ENCODE measurements around the gene KPNA6.

KPNA6 gene

GRCh38 chr1:32125313-32125712, 17.5 kb downstream of the KPNA6 start:
- TF ChIP-seq EZH2 (optimal IDR thresholded peaks at IDR 0.05; ENCODE audit: low read depth, low read length) (no peak), CTCF (IDR thresholded peaks at IDR 0.05; ENCODE audit: low read length) (no peak), EZH2phosphoT487 (IDR thresholded peaks at IDR 0.05; ENCODE audit: low read length) (no peak)
- Histone ChIP-seq H3K9me2 (replicated peaks; ENCODE audit: insufficient read depth, low read length) (no peaks in the 10 kb centered on the region), H2AFZ (ENCODE audit: low read length) (no peak overlapping the region), H3F3A (ENCODE audit: insufficient read depth, low read length) (no peaks in the 10 kb centered on the region), H3K9me3 (replicated peaks; ENCODE audit: insufficient read depth, low read length) (no peaks in the 10 kb centered on the region), H3K9ac (ENCODE audit: low read length) (no peak overlapping the region), H3K4me2 (ENCODE audit: low read depth, low read length) (no peak overlapping the region), H3K4me3 (ENCODE audit: low read length) (no peak overlapping the region), H3K36me3 (replicated peaks; ENCODE audit: insufficient read depth, low read length) (0 out of 2 replicates have a peak, but pooled peaks cover 2% of the 10 kb centered on the region), H4K20me1 (ENCODE audit: insufficient read depth, low read length) (peaks cover 8% of the 10 kb centered on the region), H3K79me2 (ENCODE audit: low read length) (peaks cover 94% of the 10 kb centered on the region), H3K4me1 (ENCODE audit: low read length) (no peaks in the 10 kb centered on the region), H3K27ac (ENCODE audit: low read length) (no peak overlapping the region), H3K27me3 (replicated peaks; ENCODE audit: insufficient read depth, low read length) (no peaks in the 10 kb centered on the region)
- DNase-seq = no peak

- Histone ChIP-seq H4K20me1 (ENCODE audit: insufficient read depth, low read length) (peaks cover 8% of the 10 kb centered on the region), H3K36me3 (replicated peaks; ENCODE audit: insufficient read depth, low read length) (0 out of 2 replicates have a peak, but pooled peaks cover 2% of the 10 kb centered on the region), H3K9me2 (replicated peaks; ENCODE audit: insufficient read depth, low read length) (no peaks in the 10 kb centered on the region), H3K9me3 (replicated peaks; ENCODE audit: insufficient read depth, low read length) (no peaks in the 10 kb centered on the region), H3K4me2 (ENCODE audit: low read depth, low read length) (no peak overlapping the region), H2AFZ (ENCODE audit: low read length) (no peak overlapping the region), H3K4me1 (ENCODE audit: low read length) (no peaks in the 10 kb centered on the region), H3K27ac (ENCODE audit: low read length) (no peak overlapping the region), H3F3A (ENCODE audit: insufficient read depth, low read length) (no peaks in the 10 kb centered on the region), H3K9ac (ENCODE audit: low read length) (no peak overlapping the region), H3K4me3 (ENCODE audit: low read length) (no peak overlapping the region), H3K79me2 (ENCODE audit: low read length) (peaks cover 91% of the 10 kb centered on the region), H3K27me3 (replicated peaks; ENCODE audit: insufficient read depth, low read length) (no peaks in the 10 kb centered on the region)
- no peak for DNase-seq
- TF ChIP-seq CTCF (IDR thresholded peaks at IDR 0.05; ENCODE audit: low read length) (no peak), EZH2phosphoT487 (IDR thresholded peaks at IDR 0.05; ENCODE audit: low read length) (no peak), EZH2 (optimal IDR thresholded peaks at IDR 0.05; ENCODE audit: low read depth, low read length) (no peak)
Observed at GRCh38 chr1:32126770-32127169, 18.9 kb downstream of the KPNA6 start.

- peaks cover 8% of the 10 kb centered on the region; the same call in 1 of the 2 replicates for H4K20me1 ChIP-seq (ENCODE audit: insufficient read depth, low read length)
- no peak overlapping the region for H3K4me3 ChIP-seq (ENCODE audit: low read length)
- H3K9me2 ChIP-seq (replicated peaks; ENCODE audit: insufficient read depth, low read length) = no peaks in the 10 kb centered on the region
- H3F3A ChIP-seq (ENCODE audit: insufficient read depth, low read length) = no peaks in the 10 kb centered on the region
- H3K27me3 ChIP-seq (replicated peaks; ENCODE audit: insufficient read depth, low read length) = no peaks in the 10 kb centered on the region
- peaks cover 89% of the 10 kb centered on the region for H3K79me2 ChIP-seq (ENCODE audit: low read length)
- no peak for TF ChIP-seq CTCF (IDR thresholded peaks at IDR 0.05; ENCODE audit: low read length)
- no peak for TF ChIP-seq EZH2 (optimal IDR thresholded peaks at IDR 0.05; ENCODE audit: low read depth, low read length)
- no peak for TF ChIP-seq EZH2phosphoT487 (IDR thresholded peaks at IDR 0.05; ENCODE audit: low read length)
- no peak overlapping the region for H3K27ac ChIP-seq (ENCODE audit: low read length)
- no peak overlapping the region for H3K4me2 ChIP-seq (ENCODE audit: low read depth, low read length)
- H2AFZ ChIP-seq (ENCODE audit: low read length) = no peak overlapping the region
- no peak overlapping the region for H3K9ac ChIP-seq (ENCODE audit: low read length)
- no peaks in the 10 kb centered on the region for H3K4me1 ChIP-seq (ENCODE audit: low read length)
- DNase-seq = no peak
- H3K9me3 ChIP-seq (replicated peaks; ENCODE audit: insufficient read depth, low read length) = no peaks in the 10 kb centered on the region
- H3K36me3 ChIP-seq (replicated peaks; ENCODE audit: insufficient read depth, low read length) = 0 out of 2 replicates have a peak, but pooled peaks cover 2% of the 10 kb centered on the region
Observed at GRCh38 chr1:32127409-32128198, 19.7 kb downstream of the KPNA6 start.
